ENCODE results near the gene PTPN3.

Gene PTPN3

DNA sequence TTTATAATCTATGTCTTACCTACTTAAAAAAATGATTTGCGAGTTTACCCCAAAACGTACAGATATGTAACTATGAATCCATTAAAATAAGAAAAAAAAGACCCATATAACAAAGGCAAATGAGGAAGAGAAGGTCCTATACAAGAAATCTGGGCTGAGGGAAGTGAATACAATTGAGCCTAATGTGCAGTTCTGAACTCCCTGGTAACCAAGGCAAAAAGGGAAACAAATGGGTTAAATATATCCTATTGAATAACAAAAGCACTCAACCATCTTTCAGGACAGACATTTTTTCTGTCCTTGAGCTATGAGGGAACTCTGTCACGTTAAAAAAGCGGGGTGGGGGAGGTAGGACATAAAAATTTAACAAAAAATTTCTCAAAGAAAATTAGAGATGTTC, 78.6 kb downstream of the PTPN3 start:
- DNase-seq: no peak

DNA sequence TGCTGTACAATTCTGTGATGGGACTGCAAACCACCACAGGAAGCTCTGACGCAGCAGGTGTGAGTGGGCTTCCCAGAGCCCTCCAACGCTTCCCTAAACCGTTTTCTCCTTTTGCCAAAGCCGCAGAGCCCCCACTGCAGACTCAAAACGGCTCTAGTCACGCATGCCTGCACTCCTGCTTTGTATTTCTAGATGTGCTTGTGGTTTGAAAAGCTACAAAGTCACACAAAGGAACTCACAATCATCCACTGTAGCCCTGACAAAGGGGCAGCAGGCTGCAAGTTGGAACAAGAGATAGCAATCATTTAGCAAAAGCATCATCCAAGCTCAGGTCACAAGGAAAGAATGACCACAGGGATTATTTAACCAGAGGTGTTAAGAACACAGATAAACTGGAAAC, 79.3 kb downstream of the PTPN3 start:
- DNase-seq: no peak

- DNase-seq: no peak
Measured at GRCh38 chr9:109417585-109418544, 80.2 kb downstream of the PTPN3 start.

DNA sequence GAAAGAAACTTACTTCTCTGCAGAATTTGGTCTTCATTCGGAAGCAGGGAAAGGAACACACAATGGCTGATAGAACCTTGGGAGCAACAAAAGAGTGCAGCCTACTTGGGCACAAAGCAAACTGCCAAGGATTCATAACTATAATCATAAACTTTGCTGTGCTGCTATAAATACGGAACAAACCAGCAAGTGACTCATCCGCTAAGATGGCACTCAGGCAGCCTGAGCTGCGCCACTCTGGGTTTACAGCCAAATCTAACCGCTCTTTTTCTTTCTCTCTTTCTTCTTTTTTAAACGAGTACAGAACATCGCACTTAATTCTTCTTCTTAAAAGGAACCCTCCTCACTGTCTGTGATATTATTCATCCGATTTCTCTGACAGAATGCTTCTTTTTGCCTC, 81.1 kb downstream of the PTPN3 start:
- DNase-seq: no peak

- DNase-seq: no peak
Measured at GRCh38 chr9:109416135-109416706, 81.9 kb downstream of the PTPN3 start.

- no peak for DNase-seq
Measured at GRCh38 chr9:109414125-109414785, 83.9 kb downstream of the PTPN3 start.

- DNase-seq: peak; percentile 9
Measured at GRCh38 chr9:109411798-109412352, 86.2 kb downstream of the PTPN3 start.

- no peak for DNase-seq
Measured at GRCh38 chr9:109411069-109411761, 86.9 kb downstream of the PTPN3 start.

DNA sequence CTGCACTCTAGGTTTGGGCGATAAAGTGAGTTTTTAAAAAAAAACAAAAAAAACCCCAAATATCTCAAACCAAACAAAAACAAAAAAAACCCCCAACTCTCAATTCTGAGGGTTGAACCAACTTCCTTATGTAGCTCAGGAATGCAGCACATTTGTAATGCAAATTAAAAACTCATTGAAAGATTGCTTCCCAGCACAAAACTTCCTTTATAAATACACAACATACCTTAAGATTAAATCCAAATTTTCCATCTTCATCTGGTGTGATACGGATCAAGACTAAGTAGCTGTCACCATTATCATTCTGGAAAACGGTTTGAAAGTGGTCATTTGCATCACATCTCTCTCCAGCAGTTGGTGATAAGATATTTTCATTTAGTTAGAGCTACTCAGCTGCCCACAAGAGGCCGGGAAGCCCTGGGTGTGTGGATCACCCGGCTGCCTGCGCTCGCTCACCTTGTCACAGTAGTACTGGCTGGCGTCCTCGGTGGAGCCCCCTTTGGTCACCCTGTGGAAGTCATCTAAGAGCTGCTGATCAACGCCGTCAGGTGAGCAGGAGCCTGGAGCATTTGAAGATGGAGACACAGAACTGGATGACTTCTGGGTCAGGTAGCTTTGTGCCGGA, 88.2 kb downstream of the PTPN3 start:
- peak; percentile 8 for DNase-seq

DNA sequence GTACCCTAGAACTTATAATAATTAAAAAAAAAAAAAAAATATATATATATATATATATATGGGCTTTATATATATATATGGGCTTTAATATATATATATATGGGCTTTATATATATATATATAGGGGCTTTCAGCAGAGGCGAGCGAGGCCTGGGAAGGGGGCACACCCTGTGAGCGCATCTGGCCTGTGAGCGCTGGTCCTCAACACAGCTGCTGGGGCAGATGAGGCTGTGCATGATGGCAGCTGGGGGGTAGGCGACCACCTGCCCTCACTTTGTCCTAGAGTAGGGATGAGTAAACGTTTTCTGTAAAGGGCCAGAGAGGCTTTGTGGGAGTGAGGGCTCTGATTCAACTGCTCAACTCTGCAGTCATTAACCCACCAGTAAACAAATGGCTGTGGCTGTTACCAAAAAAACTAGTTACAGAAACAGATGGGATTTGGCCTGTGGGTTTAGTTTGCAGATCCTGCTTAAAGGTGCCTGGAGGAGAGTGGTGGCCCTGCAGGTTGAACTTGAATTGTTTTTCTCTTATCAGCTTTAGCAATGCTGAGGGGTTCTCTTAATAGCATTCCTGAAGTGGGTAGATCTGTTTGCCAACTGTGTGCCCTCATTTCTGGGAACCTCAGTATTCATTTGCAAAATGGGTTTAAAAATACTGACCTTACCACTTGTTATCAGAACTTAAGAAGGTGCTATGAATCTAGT, 89.2 kb downstream of the PTPN3 start:
- no peak for DNase-seq

GRCh38 chr9:109403766-109404320, 94.3 kb downstream of the PTPN3 start:
- no peak for DNase-seq

DNA sequence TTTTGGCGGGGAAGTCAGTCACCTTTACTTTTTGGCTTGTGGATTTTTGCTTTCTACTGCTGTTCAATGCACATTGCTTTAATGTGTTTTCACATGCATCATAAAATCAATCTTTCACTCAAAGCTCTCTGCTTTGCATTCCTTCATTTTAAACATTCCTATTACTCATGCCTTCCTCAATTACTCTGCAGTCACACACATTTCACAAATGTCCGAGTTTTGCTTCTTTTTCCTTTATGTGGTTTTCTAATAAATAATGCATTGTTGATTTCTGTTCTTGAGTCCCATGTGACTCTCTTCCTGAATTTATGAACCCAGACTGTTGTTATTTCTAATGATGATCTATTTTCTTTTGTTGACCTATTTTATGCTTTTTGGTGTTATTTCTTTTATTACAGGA, 95.0 kb downstream of the PTPN3 start:
- DNase-seq: no peak

GRCh38 chr9:109401990-109402318, 96.2 kb downstream of the PTPN3 start:
- DNase-seq: no peak

- DNase-seq: peak; percentile 73
Measured at GRCh38 chr9:109401169-109401989, 96.7 kb downstream of the PTPN3 start.

GRCh38 chr9:109399258-109399767, 98.8 kb downstream of the PTPN3 start:
- no peak for DNase-seq

DNA sequence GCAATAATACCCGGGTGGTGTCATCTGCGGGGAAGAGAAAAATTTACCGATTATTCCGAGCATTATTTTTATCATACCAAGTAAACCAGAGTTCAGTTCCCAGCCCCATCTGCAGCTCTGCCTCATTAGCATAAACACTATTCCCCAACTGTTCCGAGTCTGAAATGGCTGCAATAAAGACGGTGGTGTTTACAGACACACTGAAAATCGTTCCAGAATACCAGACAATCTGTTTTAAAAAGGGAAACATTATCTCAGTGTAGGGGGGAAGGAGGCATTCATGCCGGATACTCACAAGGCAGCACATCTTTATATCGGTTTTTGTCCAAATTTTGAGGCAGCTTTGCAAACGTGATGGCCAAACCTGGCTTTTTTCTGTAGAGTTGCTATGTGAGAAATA, 106.9 kb downstream of the PTPN3 start:
- no peak for DNase-seq

DNA sequence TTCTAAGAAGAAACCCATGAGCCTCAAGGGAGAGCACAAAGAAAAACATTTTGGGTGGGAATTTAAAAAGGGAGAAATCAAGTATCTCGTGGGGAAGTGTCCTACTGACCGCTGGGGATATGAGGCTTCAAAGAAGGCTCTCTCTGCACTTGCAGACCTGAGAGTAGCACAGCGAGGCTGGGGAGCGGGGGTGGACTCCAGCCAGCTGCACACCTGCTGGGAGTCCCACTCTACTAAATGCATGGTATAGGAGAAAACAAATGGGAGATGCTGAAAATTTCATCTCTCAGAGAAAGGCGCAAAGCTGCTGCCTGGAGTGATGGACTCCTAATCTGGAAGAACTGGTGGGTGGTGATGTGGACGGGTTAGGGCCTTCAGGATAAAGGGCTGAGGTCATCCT, 110.3 kb downstream of the PTPN3 start:
- no peak for DNase-seq

- DNase-seq: no peak
Measured at GRCh38 chr9:109387206-109387605, 110.9 kb downstream of the PTPN3 start.

DNA sequence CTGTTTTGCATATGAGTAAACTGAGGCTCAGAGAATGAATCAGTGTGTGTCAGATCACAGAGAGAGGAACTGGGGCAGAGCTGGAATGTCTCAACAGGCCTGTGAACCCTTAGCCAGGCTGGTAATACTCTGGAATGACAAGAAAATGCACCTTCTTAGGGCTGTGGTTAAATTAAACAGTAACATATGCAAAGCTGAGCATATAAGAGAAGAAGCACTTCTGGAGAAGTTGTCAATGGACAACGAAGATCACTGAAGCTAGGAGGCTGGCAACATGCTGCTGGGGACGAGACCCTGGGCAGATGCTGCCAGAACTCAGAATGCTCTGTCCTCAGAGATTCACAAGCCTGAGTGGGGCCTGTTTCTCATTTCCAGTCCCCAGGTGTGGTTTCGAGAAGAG, 112.6 kb downstream of the PTPN3 start:
- no peak for DNase-seq

DNA sequence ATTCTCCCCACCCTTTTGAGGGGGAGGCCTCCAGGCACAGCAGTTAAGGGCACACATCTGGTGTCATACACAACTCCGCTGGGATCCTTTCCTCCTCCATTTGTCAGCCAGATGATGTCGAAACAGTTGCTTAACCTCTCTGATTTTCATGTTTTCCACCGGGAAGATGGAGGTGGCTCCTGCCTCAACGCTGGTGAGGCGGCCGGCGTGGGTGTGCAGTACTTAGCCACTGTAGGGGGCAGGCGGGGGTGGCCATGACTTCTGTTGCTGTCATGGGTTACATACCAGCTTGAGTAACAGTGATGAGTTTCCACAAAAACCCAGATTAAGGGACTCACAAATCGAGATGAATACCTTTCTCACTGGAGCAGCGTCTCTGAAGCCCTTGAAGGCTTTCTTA, 114.2 kb downstream of the PTPN3 start:
- no peak for DNase-seq

- no peak for DNase-seq
Measured at GRCh38 chr9:109383356-109383755, 114.8 kb downstream of the PTPN3 start.
